CD4-positive, alpha-beta memory T cell (primary cell): Measurements from ENCODE around the gene PIK3R2. TPM values are rescaled to one million over a fixed set of nuclear protein-coding genes. Genes with fewer than 3 reads are reported as not detected.

Source experiments
- CTCF ChIA-PET: fragments of 350-600 bp; sonication (Branson Sonifier 250); formaldehyde crosslinking; loops from one replicate; lab custom pipeline; 2021; ENCODE audit warnings: inconsistent platforms; ENCODE audit not compliant: partially characterized antibody; lab: Charles Lee
- POLR2A ChIA-PET: fragments of 350-600 bp; sonication (Branson Sonifier 250); formaldehyde crosslinking; loops from one replicate; lab custom pipeline; 2021; ENCODE audit not compliant: partially characterized antibody; lab: Charles Lee
- DNase-seq, 5 donors: peaks; one replicate each; pipeline versions ENCODE4 v3.0.0 to v3.0.0-alpha.2; 2020 to 2022; ENCODE audit warnings: mixed read lengths in 1 of 5
- H3K27ac ChIP-seq: one replicate; pipeline ENCODE4 v1.7.0; 2013; ENCODE audit warnings: low read depth, low read length
- H3K27me3 ChIP-seq: 2 replicates; pipeline ENCODE4 v1.7.0; 2013; ENCODE audit warnings: mild to moderate bottlenecking, low read length, moderate library complexity; ENCODE audit not compliant: insufficient read depth
- H3K36me3 ChIP-seq: 2 replicates; pipeline ENCODE4 v1.7.0; 2013; ENCODE audit warnings: mild to moderate bottlenecking, low read length, moderate library complexity; ENCODE audit not compliant: insufficient read depth
- H3K4me1 ChIP-seq: 2 replicates; pipeline ENCODE4 v1.7.0; 2013; ENCODE audit warnings: mild to moderate bottlenecking, low read length, moderate library complexity; ENCODE audit not compliant: insufficient read depth
- H3K4me3 ChIP-seq, 2 donors: one replicate each; pipeline ENCODE4 v1.7.0; 2013; ENCODE audit warnings: low read length in 2 of 2, mild to moderate bottlenecking in 1 of 2
- H3K9me3 ChIP-seq, 2 donors: one replicate each; pipeline ENCODE4 v1.7.0; 2013; ENCODE audit warnings: low read length in 2 of 2, control low read depth in 1 of 2; ENCODE audit not compliant: control insufficient read depth in 1 of 2
- H3K27ac Mint-ChIP-seq, 7 donors: one replicate each; pipeline ENCODE4 v1.8.0; 2020 to 2021; ENCODE audit warnings: mixed read lengths in 7 of 7, mild to moderate bottlenecking in 6 of 7, inconsistent platforms in 3 of 7, moderate library complexity in 3 of 7
- H3K27me3 Mint-ChIP-seq, 2 donors: one replicate each; pipeline ENCODE4 v1.8.0; 2020 to 2021; ENCODE audit warnings: mixed read lengths in 2 of 2
- H3K36me3 Mint-ChIP-seq, 2 donors: one replicate each; pipeline ENCODE4 v1.8.0; 2020 to 2021; ENCODE audit warnings: mixed read lengths in 2 of 2, inconsistent platforms in 1 of 2, mild to moderate bottlenecking in 1 of 2
- H3K4me1 Mint-ChIP-seq, 4 donors: one replicate each; pipeline ENCODE4 v1.8.0; 2020 to 2021; ENCODE audit warnings: mixed read lengths in 4 of 4, mild to moderate bottlenecking in 1 of 4
- H3K4me3 Mint-ChIP-seq, 8 donors: one replicate each; pipeline ENCODE4 v1.8.0; 2020 to 2021; ENCODE audit warnings: mixed read lengths in 8 of 8, mild to moderate bottlenecking in 7 of 8, moderate library complexity in 6 of 8, inconsistent platforms in 3 of 8
- H3K9me3 Mint-ChIP-seq, 8 donors: one replicate each; pipeline ENCODE4 v1.8.0; 2020 to 2021; ENCODE audit warnings: mixed read lengths in 8 of 8, mild to moderate bottlenecking in 5 of 8, inconsistent platforms in 3 of 8, moderate library complexity in 1 of 8
- intact Hi-C: fragments of 100-400 bp; cut with micrococcal nuclease; formaldehyde crosslinking; loops from one replicate; pipeline ENCODE4 v1.15.1; 2023
- polyA plus RNA-seq, 2 donors: library from polyadenylated mRNA; unstranded; fragments of 300-500 nt; fragmentation: Illumina TruSeq; gene quantifications; one replicate each; pipeline ENCODE4 v1.2.3, GENCODE V29; 2021
- total RNA-seq, 2 experiments: library from RNA; stranded (reverse); gene quantifications; one replicate each; pipeline ENCODE4 v1.2.3, GENCODE V29; 2021

Gene PIK3R2
- total and polyA plus RNA-seq, 4 experiments from 2014 or later = 1.5 to 23.0 (median 12.4) TPM

DNA sequence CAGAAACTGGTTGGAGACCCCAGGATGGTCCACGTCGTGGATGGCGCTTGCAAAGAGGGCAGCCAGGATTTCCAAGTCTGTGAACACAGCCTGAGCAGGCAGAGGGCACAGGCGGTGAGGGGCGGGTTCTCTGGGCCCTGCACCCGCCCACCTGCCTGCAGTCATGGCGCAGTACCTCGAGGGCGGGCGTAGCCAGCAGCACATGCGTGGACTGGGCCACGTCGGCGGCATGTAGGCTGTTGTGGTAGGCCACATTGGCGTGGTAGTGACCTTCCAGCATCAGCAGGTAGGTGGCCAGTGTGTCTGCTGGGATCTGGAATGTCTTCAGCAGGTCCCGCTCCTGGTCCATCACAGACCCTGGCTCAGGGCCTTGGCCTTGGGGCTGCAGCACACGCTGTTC lies 65.2 kb downstream of the PIK3R2 start:
- POLR2A ChIA-PET = interaction anchor here (0.6 kb wide), 1 partner anchor 14 kb away, joined by 4 read pairs; no protein-coding TSS in a partner anchor
- H3K4me3 Mint-ChIP-seq = no peak overlapping the region

DNA sequence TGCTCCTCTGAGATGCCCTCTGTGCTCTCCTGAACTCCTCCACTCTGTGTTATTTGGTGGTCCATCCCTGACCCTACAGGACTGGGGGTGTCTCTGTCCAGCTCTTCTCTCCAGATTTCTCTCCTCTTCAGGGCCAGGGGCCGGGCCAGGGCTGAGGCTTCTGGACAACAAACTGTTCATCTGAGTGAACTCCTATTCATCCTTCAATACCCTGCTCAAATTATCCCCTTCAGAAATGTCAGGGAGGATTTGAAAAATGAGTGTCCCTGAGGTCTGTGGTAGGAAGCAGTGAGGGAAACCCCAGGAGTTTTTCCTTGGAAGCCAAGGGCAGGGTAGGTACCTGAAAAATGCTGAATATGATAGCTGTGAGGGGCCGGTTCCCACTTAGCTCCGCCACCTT lies 65.6 kb downstream of the PIK3R2 start:
- CTCF ChIA-PET = interaction anchor here (1.4 kb wide), 2 partner anchors 9 to 31 kb away, joined by 5 to 8 read pairs; no protein-coding TSS in a partner anchor
- no peak overlapping the region for H3K4me3 ChIP-seq
- H3K36me3 ChIP-seq = no peaks in the 10 kb centered on the region
- Mint-ChIP-seq H3K9me3 (peaks cover 0 to 1% (median 0%) of the 10 kb centered on the region in 8 donors), H3K27me3 (peaks cover 14 to 18% of the 10 kb centered on the region in 2 donors), H3K36me3 (no peaks in the 10 kb centered on the region), H3K27ac (no peak overlapping the region), H3K4me3 (no peak overlapping the region), H3K4me1 (peaks cover 3 to 5% (median 4%) of the 10 kb centered on the region in 4 donors)
- DNase-seq = no peak
- H3K4me1 ChIP-seq = no peaks in the 10 kb centered on the region
- no peaks in the 10 kb centered on the region for H3K27me3 ChIP-seq
- no peaks in the 10 kb centered on the region for H3K9me3 ChIP-seq
- POLR2A ChIA-PET = interaction anchor here (0.6 kb wide), 1 partner anchor 14 kb away, joined by 4 read pairs; no protein-coding TSS in a partner anchor
- intact Hi-C loops = no loop called here
- H3K27ac ChIP-seq = no peak overlapping the region

More for the DNA sequence above, 65.2 kb downstream of the PIK3R2 start:
- Mint-ChIP-seq H3K9me3 (peaks cover 0 to 1% (median 0%) of the 10 kb centered on the region in 8 donors), H3K36me3 (no peaks in the 10 kb centered on the region), H3K4me1 (peaks cover 3 to 5% (median 4%) of the 10 kb centered on the region in 4 donors), H3K27ac (no peak overlapping the region), H3K27me3 (peaks cover 14 to 15% of the 10 kb centered on the region in 2 donors)
- intact Hi-C loops = no loop called here
- no peak for DNase-seq
- no peaks in the 10 kb centered on the region for H3K4me1 ChIP-seq
- no peak overlapping the region for H3K27ac ChIP-seq
- no peaks in the 10 kb centered on the region for H3K36me3 ChIP-seq
- no peaks in the 10 kb centered on the region for H3K27me3 ChIP-seq
- H3K9me3 ChIP-seq = no peaks in the 10 kb centered on the region
- no peak overlapping the region for H3K4me3 ChIP-seq
- CTCF ChIA-PET = no interaction called here

Other genes with a start within 250 kb of the PIK3R2 start
- gene CCDC124, start 220.1 kb upstream of the PIK3R2 start, total RNA-seq = 10 to 100 TPM; 30.0 to 34.2 TPM
- 10 to 100 TPM; 24.5 to 49.9 TPM for gene CCDC124, start 220.1 kb upstream of the PIK3R2 start, polyA plus RNA-seq
- gene KCNN1, start 186.1 kb upstream of the PIK3R2 start, total RNA-seq = not detected
- not detected for gene KCNN1, start 186.1 kb upstream of the PIK3R2 start, polyA plus RNA-seq
- 100 to 1,000 TPM; 136 to 138 TPM for gene ARRDC2, start 145.0 kb upstream of the PIK3R2 start, total RNA-seq
- gene ARRDC2, start 145.0 kb upstream of the PIK3R2 start, polyA plus RNA-seq = 10 to 100 TPM; 39.8 to 47.9 TPM
- 10 to 100 TPM; 39.3 to 42.1 TPM for gene IL12RB1, start 66.2 kb upstream of the PIK3R2 start, total RNA-seq
- gene IL12RB1, start 66.2 kb upstream of the PIK3R2 start, polyA plus RNA-seq = 10 to 100 TPM; 35.0 to 55.1 TPM
- 10 to 100 TPM; 51.6 to 53.9 TPM for gene MAST3, start 55.4 kb upstream of the PIK3R2 start, total RNA-seq
- 10 to 100 TPM in 1 of 2 donors, 1 to 10 TPM in 1; 4.3 to 16.7 TPM for gene MAST3, start 55.4 kb upstream of the PIK3R2 start, polyA plus RNA-seq
- gene IFI30, start 20.6 kb downstream of the PIK3R2 start, total RNA-seq = 10 to 100 TPM; 48.3 to 56.9 TPM
- 10 to 100 TPM in 1 of 2 donors, 1 to 10 TPM in 1; 6.3 to 16.7 TPM for gene IFI30, start 20.6 kb downstream of the PIK3R2 start, polyA plus RNA-seq
- gene MPV17L2, start 40.1 kb downstream of the PIK3R2 start, total RNA-seq = 1 to 10 TPM; 7.6 to 7.8 TPM
- gene MPV17L2, start 40.1 kb downstream of the PIK3R2 start, polyA plus RNA-seq = 10 to 100 TPM; 10.5 to 13.7 TPM
- 1 to 10 TPM; 4.7 to 4.8 TPM for gene RAB3A, start 50.9 kb downstream of the PIK3R2 start, total RNA-seq
- 1 to 10 TPM in 1 of 2 donors, under 1 TPM in 1; 0.59 to 1.0 TPM for gene RAB3A, start 50.9 kb downstream of the PIK3R2 start, polyA plus RNA-seq
- under 1 TPM in 1 of 2 experiments, not detected in 1; 0.52 TPM for gene PDE4C, start 73.3 kb downstream of the PIK3R2 start, total RNA-seq
- not detected for gene PDE4C, start 73.3 kb downstream of the PIK3R2 start, polyA plus RNA-seq
- 1 to 10 TPM; 5.5 to 5.8 TPM for gene IQCN, start 121.3 kb downstream of the PIK3R2 start, total RNA-seq
- gene IQCN, start 121.3 kb downstream of the PIK3R2 start, polyA plus RNA-seq = 1 to 10 TPM in 1 of 2 donors, under 1 TPM in 1; 0.13 to 1.8 TPM
- gene JUND, start 128.5 kb downstream of the PIK3R2 start, total RNA-seq = 100 to 1,000 TPM; 163 TPM
- 100 to 1,000 TPM in 1 of 2 donors, 10 to 100 TPM in 1; 16.5 to 133 TPM for gene JUND, start 128.5 kb downstream of the PIK3R2 start, polyA plus RNA-seq
- 10 to 100 TPM; 64.2 to 65.0 TPM for gene LSM4, start 169.9 kb downstream of the PIK3R2 start, total RNA-seq
- gene LSM4, start 169.9 kb downstream of the PIK3R2 start, polyA plus RNA-seq = 100 to 1,000 TPM; 121 to 164 TPM
- gene PGPEP1, start 187.4 kb downstream of the PIK3R2 start, total RNA-seq = 10 to 100 TPM; 46.2 to 49.2 TPM
- 1 to 10 TPM; 6.8 to 8.0 TPM for gene PGPEP1, start 187.4 kb downstream of the PIK3R2 start, polyA plus RNA-seq
- 1 to 10 TPM; 1.2 TPM for gene GDF15, start 233.0 kb downstream of the PIK3R2 start, total RNA-seq
- gene GDF15, start 233.0 kb downstream of the PIK3R2 start, polyA plus RNA-seq = not detected
- under 1 TPM; 0.73 to 0.91 TPM for gene LRRC25, start 244.5 kb downstream of the PIK3R2 start, total RNA-seq
- under 1 TPM in 1 of 2 donors, not detected in 1; 0.07 TPM for gene LRRC25, start 244.5 kb downstream of the PIK3R2 start, polyA plus RNA-seq